ENCODE measurements around the gene ACOT11. TPM values are rescaled to one million over a fixed set of nuclear protein-coding genes. Genes with fewer than 3 reads are reported as not detected.

Gene ACOT11
- total and polyA plus RNA-seq, 10 of the 15 experiments (the other 5 are each of a cell fraction or from before 2014, with no cell fraction given): 0.04 to 0.85 (median 0.39) TPM; not detected in 1

DNA sequence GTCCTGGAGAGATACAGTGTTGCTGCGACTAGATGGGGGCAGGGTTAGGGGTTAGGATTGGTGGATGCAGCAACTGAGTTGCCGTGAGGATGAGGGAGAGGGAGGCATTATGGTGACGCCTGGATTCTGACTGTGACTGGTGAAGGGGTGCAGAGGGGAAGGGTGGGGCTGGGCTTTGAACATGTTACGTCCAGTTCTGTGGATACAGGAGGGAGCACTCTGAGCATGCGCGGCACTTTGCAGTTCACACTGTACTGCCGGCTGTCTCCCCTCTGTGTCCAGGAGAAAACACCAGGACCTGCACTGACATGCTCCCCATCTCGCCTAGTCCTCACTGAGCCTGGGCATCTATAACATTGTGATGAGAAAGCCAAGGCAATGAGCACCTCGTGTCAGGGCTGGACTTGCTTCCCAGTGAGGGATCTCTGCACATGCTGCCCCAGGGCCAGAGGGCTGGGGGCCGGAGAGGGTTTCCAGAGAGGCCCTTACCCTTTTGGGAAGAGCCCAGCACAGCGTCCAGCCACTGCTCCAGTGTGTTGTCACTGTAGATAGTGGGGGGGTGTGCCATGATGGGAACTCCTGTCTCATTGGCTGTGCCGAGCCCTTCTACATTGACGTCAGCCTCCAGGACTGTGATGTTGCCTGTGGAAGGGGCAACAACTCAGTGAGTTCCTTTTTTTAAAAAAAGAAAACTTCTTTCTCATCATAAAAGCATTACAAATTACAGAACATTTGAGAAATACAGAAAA lies 67.7 kb downstream of the ACOT11 start:
- no peak overlapping the region for H3K4me3 ChIP-seq
- H4K20me1 ChIP-seq (ENCODE audit: control insufficient read depth, insufficient read depth): no peaks in the 10 kb centered on the region
- FAIRE-seq (no peak), ATAC-seq (no peak), DNase-seq (ENCODE audit: low read depth, low spot score) (no peak)
- ChIA-PET CTCF (no interaction called here), RAD21 (ENCODE audit: unreplicated experiment) (no interaction called here), SMC1A (ENCODE audit: uncharacterized antibody, unreplicated experiment) (no interaction called here), POLR2A (no interaction called here)
- no peaks in the 10 kb centered on the region for H3K36me3 ChIP-seq (ENCODE audit: control insufficient read depth in 2 of 2, insufficient read depth in 2 of 2, low read length in 1 of 2)
- H3K9me3 ChIP-seq (replicated peaks; ENCODE audit: control insufficient read depth, insufficient read depth, low read length): no peaks in the 10 kb centered on the region
- peaks cover 3% of the 10 kb centered on the region; the same call in 1 of the 2 replicates for H3K4me1 ChIP-seq (ENCODE audit: control insufficient read depth, insufficient read depth, low read length)
- H3K27me3 ChIP-seq (replicated peaks in 1 of 2; ENCODE audit: control insufficient read depth in 2 of 2, insufficient read depth in 2 of 2, low read length in 1 of 2): no peaks in the 10 kb centered on the region
- no peaks in the 10 kb centered on the region for H3K79me2 ChIP-seq (ENCODE audit: control insufficient read depth, insufficient read depth, low read length)
- intact Hi-C loops (cut with micrococcal nuclease; ENCODE audit: unreplicated experiment) (no loop called here), in situ Hi-C loops (cut with MboI) (no loop called here)
- no peak overlapping the region for H3K9ac ChIP-seq (ENCODE audit: control insufficient read depth, insufficient read depth, low read length)
- H3K27ac ChIP-seq (ENCODE audit: control insufficient read depth, insufficient read depth): no peak overlapping the region
- TF ChIP-seq SUZ12 (IDR thresholded peaks at IDR 0.05; ENCODE audit: unreplicated experiment) (no peak), ASH2L (IDR thresholded peaks at IDR 0.05; ENCODE audit: borderline replicate concordance, low read depth) (no peak), IKZF1 (conservative IDR thresholded peaks at IDR 0.05) (no peak), SIN3A (IDR thresholded peaks at IDR 0.05; ENCODE audit: low read depth, low read length) (no peak), KDM1A (IDR thresholded peaks at IDR 0.05; ENCODE audit: borderline replicate concordance) (no peak), NR2C2 (IDR thresholded peaks at IDR 0.05; ENCODE audit: borderline replicate concordance, control insufficient read depth, insufficient read length, low read depth) (no peak), MXI1 (IDR thresholded peaks at IDR 0.05; ENCODE audit: low read depth, low read length) (no peak), NBN (IDR thresholded peaks at IDR 0.05) (no peak), NFXL1 (IDR thresholded peaks at IDR 0.05; ENCODE audit: borderline replicate concordance) (no peak), PML (IDR thresholded peaks at IDR 0.05; ENCODE audit: low read length) (no peak), USF2 (IDR thresholded peaks at IDR 0.05; ENCODE audit: borderline replicate concordance, low read depth, low read length) (no peak), ZNF24 (IDR thresholded peaks at IDR 0.05) (no peak), HCFC1 (IDR thresholded peaks at IDR 0.05; ENCODE audit: low read length) (no peak), JUND (IDR thresholded peaks at IDR 0.05; ENCODE audit: low read depth, low read length) (no peak)
- no peak overlapping the region for H3K4me2 ChIP-seq (ENCODE audit: control insufficient read depth, insufficient read depth)
- 55% methylated on average over 13 of the region's 13 CpGs for WGBS (ENCODE audit: insufficient coverage, insufficient replicate concordance, low lambda C conversion rate, missing lambda C conversion rate)
- H2AFZ ChIP-seq (ENCODE audit: control insufficient read depth, low read depth, low read length): no peak overlapping the region
- BruUV-seq (replicated peaks): no TSS peak
